Activated CD8-positive, alpha-beta memory T cell treated with anti-CD3 and anti-CD28 coated beads, Interleukin-2, amount 50 U/mL, for 48 hours (primary cell): Measurements from ENCODE around the gene RAP2A.

Experiments
- DNase-seq: peaks from one replicate; pipeline ENCODE4 v3.0.0-alpha.2; 2020

RAP2A gene

DNA sequence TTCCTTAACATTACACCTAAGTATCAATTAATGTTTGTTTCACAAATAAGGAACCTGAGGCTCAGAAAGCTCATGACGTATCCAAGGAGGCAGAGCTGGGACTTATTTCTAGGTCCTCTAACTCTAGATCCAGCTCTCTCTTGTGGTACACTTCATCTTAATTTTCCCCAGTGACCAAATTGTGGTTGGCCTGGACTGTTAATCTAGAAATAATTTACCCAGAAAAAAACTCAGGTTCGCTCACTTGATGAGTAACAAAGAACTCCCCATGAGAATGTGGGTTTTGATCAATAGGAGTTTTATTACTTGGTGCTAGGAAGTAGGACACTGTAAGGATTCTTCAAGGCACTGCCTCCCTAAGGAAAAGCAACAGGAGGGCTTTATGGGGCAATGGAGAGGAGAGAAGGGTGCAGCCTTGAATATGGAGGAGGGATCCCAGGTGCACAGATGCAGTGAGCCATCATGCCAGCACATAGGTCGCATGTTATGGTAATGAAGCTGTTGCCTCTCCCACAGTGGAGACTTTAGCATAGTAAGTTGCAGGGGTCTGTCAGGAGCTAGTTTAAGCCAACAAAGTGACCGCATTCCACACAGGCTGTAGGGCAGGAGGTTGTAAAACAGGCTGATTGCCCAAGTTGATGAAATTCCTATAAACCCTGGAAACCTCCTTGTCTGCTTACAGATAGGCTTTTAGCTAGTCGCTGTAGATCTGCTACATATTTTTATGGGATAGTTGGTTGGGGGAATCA, 14.7 kb downstream of the RAP2A start:
- DNase-seq: no peak

DNA sequence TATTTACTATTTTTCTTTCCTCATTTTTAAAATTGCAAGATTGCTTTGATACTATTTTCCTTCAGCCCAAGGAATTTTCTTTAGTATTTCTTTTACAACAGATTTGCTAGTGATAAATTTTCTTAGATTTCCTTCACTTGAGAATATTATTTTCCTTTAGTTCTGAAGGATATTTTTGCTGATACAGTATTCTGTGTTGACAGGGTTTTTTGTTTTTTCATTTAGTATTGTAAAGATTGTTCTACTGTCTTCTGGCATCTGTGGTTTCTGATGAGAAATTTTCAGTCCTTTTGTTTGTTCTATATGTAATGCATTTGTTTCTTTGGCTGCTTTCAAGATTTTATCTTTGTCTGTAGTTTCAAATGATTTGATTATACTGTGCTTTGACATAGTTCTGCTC, 20.7 kb downstream of the RAP2A start:
- DNase-seq: no peak

DNA sequence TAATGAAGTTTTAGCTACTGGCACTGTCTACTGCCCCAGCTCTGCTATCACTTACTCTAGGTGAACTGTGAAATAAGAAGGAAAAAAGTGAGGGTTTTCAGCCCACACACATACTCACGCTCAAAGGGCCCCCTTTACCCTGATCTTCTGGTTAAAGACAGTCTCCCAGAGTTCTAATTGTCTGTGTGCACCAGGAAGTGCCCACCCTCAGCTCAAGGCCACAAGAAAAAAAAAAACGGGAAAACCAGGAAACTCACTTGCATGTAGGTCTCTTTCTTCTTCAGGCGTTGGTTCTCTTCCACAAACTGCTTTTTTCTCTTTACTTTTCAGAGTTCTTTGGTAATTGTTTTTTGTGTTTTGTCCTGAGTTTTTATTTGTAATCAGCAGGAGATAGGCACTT, 22.1 kb downstream of the RAP2A start:
- DNase-seq: no peak

DNA sequence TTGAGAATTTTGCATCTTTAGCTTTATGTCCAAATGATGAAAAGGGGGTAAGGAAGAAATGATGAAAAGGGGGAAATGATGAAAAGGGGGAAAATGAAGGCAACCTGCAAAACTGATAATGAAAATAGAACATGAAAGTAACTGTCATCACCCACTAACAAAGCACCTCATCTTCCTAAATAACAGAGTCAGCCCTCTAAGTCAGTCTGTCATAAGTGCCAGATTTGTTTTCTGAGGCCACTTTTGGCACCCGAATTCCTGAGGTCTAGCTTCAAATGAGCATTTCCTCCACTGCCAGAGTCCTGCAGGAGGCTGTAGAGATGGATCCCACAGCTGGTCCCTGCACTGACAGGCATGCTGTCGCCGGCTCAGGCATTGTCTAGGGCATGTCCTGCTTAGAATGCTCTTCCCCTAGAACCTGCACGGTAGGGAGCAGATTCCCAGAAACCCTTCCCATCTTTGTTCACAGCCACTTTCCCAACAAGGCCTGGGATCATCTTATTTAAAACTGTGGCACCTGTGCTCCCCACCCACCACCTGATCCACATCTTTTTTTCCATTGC, 25.3 kb downstream of the RAP2A start:
- DNase-seq: no peak

DNA sequence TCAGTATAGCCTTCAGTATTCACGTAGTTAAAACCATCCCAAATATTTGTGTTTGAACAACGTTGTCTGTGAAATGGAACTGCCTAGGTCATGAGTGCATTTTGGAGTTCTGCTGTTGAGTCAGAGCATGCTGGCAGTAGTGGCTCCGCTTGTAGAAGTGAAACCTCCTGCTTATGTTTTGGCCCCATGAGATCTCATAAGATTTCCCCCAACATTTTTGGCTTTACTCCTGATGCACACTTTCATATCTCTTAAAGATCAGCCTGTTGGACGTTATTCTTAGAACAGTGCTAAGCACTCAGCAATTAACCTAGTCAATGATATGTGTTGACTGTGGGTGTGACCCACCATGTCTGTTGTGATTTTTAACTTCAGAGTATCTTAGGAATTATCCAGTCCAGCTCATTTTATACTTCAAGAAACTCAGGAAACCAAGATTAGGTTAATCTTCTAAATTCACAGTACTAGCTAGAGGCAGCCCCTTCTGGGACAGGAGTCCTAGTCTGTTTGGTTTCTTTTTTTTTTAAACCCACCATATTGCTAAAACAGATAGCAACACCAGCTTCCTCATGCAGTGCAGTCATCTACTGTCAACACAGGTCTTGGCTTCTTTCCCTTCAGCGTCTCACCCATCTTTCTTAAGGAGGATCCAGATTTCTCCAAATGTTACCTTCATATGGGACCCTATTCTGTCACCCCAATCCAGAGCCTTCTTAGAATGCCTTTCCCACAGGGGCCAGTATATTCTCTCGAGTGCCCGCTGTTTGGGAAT, 26.2 kb downstream of the RAP2A start:
- no peak for DNase-seq

DNA sequence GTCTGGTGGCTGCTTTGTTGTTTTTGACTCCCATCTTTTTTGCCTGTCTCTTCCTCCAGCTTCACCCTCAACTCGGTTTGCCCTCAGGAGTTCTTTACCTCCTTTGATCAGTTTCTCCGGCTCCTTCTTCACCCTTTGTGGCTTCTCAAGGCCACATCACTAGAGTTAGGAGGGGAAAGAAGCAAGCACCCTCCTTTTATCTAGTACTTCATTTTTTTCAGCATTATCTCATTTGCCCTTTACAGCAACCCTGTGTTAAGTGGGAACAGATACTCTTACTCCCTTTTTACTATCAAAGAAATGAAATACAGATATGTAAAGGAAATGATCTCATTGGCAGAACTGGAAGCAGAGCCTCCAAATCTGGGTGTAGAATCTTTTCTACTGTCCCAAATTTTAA, 26.9 kb downstream of the RAP2A start:
- DNase-seq: no peak

DNA sequence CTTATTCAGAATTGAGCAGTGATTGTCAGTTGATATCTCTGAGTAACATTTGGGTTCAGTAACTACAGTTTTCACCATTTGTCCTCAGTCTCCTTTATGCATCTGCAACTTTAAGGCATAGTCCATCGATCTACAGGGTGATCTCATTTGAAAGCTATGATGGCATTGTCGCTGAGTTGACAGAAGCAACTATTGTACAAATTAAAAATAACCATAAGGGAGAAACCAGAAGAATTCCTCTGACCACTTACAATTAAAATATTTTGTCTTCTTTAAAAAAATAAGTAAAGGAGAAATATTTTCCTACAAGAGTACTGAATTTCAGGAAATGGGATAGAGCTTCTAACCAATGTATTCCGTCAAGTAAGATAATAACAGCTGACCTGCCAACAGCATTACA, 30.6 kb downstream of the RAP2A start:
- DNase-seq: no peak

DNA sequence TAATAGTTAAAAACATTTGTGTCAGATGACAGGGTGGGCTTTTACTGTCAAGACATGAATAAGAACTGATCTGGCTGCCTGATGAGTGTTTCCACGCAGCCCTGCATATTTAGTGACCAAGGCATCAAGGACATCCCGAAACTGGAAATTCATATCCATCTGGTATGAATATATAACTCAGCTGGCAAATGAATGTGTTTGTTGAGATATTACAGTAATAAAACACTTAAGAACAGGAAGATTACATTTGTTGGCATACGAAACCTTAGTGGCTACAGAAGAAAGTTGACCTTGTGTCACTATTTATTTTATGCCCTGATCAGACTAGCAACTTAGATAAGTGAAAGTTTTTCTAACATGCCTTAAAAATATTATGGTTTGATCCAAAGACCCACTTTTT, 32.8 kb downstream of the RAP2A start:
- DNase-seq: no peak

DNA sequence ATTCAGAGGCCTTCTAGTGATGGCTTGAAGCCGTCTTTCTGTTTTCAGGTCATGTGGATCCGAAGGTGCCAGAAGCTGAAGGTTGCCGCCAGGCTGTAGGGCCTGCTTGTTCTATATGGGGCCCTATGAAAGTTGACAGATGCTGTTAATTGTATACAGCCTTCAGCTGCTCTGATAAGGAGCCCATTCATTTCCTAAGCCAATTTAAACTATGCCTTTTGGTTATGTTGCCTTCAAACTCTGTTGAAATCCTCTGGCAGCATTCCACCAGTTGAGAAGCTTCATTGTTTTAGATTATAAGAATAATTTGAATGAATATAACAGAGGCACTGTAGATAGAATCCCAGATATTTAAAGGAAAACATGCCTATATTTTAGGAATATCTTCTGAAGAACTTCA, 34.4 kb downstream of the RAP2A start:
- DNase-seq: no peak

DNA sequence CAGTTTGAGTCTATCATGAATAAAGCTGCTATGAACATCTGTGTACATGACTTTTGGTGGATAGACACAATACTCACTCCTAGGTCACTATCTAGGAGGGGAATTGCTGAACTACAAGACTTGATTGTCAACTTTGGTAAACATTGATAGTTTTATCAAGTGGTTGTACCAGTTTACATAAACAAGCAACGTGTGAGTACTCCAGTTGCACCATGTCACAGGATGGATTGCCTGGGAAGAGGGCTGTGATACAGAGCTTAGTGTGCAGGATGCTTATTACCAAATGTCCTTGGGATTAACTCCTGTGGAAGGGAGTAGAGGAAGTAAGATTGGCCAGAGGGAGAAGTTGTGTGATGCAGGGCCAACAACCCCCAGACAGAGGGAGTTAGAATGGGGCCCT, 37.7 kb downstream of the RAP2A start:
- DNase-seq: no peak

DNA sequence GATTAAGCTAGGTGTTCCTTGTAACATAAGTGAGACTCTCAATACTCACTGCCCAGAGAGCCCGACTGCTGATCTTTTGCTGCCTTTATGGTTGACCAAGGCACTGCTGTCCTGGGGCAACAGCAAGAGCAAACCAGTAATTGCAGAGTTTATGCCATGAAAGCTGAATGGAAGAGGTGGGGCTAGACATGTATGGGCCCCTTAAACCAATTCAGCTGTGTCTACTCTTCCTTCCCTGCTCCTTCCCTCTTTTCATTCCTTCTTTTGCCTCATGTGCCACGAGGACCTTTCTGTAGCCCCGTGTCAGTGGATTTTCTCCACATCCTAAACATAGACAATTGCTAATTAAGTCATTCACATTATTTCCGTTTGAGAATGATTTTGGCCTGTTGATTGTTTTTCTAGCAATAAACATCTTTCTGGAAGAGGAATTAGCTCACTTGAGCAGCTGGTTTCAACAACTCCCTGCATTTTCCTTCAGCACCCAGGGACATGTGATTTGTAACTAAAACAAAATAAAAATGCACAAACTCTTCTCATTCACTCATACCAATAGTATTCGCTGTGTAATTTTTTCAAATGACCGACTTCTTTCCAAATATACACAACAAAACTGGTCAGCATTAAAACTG, 40.5 kb downstream of the RAP2A start:
- DNase-seq: no peak

DNA sequence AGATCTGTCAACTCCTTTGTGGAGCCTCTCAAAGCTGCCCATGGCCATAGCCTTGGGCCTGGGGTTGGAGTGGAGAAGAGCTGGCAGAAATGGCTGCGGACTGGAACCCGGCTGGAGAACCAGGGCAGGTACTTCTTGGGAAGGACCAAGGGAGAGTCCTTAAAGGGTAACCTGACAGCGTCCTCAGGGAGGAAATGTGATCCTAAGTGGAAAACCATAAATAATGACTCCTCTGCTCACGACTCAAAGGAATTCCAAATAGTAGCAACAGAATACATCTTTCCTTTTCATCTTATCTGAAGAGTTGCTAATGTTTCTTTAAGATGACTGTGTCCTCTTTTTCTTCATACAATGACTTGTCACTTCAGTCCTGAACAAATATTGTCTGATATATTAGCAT, 41.0 kb downstream of the RAP2A start:
- no peak for DNase-seq

DNA sequence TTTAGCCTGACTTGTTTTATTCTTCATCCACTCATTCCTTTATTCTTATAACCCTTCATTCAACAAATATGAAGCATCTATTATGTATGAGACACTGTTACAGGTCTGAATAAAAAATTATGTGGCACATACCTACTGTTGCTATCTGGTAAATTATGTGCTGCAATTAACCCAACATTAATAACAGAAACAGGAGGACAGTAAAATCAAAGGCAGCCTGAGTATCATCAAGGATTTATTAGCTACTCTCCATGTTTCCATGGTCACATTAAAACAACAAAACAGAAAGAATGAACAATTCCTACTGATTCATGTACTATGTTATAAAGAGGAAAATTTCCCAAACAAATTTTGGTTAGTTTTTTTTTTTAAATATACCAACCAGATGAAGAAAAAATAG, 43.9 kb downstream of the RAP2A start:
- no peak for DNase-seq

DNA sequence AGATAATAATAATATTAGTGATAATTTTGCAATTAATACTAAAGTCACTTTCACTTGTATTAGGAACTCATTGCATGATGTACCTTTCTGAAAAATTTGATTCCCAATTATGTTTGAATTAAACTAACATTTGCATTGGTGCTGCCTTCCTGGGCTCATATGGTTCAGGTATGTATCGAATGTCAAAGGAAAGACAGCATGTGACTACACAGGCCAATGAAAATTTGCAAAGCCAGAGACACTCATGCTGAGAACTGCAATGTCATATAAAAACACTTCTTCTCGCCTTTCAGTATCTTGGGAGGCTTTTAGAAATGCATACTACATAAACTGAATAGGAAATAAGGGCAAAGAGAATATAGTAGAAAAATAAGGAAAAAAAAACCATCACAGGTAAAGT, 44.3 kb downstream of the RAP2A start:
- no peak for DNase-seq

DNA sequence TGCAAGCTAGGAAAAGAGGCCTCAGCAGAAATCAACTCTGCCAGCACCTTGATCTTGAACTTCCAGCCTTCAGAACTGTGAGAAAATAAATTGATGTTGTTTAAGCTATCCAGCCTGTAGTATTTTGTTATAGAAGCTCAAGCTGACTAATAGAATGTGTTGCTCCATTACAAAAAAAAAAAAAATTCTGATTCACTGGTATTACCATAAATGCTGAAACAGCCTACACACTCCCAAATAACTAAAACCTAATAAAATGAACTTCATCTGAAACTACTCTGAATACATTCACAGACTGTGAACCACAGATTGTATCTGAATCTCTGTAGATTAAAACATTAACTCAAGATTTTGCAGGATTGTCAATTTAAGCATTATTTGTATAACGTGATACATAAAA, 49.5 kb downstream of the RAP2A start:
- DNase-seq: no peak

DNA sequence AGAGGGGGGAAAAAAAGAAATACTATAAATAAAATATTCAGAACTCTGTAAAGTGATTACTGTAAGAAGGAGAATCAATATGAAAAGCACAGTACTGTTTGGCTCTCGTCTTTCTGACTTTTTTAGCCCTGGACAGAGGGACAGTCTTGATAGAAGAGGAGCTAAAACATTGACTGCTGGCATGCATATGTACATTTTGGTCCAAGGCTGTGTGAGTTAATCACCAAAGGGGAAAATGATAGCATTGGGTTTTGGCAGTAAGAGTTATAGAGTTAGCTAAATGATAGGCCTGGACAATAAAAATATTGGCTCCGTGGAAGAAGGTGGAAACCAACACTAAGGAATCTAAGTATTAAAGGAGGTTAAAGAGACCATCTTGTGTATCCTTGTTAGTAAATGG, 50.3 kb downstream of the RAP2A start:
- no peak for DNase-seq

DNA sequence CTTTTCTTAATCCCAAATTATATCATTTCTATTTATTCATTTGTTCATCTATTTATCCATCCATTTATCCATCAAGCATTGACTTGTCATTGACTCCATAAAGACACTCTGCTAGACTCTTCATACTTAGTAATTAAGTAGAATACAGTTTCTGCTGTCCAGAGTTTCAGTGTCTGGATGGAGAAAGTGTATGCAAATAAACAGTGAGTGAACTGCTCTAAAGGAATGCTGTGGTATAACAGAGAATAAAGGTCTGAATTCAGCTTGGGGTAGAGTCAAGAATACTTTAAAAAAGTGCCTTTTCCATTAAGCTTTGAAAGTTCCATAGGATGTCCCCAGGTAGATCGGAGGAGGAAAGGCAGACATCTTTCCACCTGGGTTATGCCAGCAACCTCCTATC, 51.4 kb downstream of the RAP2A start:
- no peak for DNase-seq

DNA sequence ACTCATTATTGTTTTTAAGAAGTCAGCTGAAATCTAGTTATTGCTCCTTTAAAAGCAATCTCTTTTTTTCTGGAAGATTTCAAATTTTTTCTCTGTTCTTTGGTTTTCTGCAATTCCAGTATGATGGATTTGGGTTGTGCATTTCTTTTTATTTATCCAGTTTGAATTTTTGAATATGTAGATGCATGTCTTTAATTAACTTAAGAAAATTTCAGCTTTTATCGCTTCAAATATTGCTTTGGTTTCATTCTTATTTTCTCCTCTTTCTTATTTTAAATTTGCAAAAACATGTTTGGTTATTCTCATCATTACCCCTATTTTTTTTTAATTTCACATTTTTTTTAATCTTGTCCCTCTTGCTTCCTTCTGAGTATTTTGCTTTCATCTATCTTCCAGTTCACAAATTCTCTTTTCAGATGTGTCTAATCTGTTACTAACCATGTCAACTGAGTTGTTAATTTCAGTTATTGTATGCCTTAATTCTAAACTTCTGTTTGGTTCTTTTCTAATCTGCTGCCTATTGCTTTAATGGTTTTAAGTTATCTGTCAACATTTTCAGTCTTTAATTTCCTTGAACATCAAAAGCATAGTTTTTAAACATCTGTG, 56.8 kb downstream of the RAP2A start:
- DNase-seq: no peak

DNA sequence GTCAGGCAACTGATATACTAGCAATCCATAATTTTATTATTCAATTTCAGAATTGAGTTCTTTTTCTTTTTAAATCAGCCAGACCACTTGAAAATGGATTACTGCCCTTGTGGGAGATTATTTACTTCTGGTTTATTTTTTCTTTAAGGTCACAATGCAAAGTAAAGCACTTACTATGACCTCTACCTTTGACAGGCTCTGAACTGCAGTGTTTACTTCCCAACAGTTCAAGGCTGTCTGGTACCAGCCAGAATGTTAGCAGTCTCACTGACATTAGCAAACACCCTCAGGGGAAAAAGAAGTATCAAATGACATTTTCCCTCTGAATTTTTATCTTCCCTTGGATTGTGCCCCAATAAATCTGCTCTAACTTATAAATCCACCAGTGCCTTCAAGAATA, 57.5 kb downstream of the RAP2A start:
- DNase-seq: no peak

DNA sequence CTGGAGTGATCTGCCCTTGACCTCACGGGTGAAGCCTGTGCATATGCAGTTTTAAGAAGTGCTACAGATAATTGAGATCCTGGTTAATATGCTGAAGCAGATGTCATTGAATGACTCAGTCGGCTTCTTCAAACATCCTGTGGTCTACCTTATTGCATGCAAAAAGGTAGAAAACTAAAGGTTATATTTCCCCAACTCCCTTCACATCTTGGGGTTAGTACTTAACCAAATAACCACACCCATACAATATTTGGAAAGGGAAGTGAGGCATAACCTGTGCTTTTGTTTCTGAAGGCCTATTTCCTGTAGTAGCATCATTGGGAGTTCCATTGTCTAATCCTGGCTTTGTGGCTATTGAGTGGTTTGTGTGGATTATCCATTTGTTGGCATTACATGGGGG, 58.3 kb downstream of the RAP2A start:
- no peak for DNase-seq

DNA sequence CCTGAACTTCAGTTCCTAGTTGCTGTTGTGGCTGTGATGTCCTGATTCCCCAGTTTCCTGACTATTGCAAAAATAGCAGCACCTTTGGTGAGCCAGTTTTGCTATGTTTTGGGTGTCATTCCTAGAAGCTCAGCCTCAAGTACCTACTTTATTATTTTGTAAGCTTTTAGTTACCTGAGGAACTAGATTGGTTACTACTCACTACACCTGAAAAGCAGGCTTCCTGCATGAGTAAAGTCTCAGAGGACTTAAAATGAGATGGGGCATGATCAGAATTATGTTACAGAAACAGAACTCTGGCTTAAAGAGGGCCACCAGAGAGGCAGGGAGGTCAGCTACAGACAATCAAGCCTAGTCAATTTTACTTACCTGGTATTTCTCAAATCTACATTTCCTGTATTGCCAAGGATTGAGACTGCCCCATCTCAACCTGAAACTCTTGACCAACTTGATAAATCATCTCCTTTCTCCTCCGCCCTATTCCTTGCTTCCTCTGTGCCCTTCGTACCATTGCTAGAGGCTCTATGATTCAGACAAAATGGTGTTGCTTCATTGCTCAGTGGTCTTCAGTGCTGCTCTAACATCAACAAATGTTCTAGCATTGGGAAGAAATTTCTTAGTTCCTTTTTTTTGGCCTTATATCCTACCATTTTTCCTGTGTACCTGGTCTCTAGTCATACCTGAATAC, 58.9 kb downstream of the RAP2A start:
- no peak for DNase-seq

DNA sequence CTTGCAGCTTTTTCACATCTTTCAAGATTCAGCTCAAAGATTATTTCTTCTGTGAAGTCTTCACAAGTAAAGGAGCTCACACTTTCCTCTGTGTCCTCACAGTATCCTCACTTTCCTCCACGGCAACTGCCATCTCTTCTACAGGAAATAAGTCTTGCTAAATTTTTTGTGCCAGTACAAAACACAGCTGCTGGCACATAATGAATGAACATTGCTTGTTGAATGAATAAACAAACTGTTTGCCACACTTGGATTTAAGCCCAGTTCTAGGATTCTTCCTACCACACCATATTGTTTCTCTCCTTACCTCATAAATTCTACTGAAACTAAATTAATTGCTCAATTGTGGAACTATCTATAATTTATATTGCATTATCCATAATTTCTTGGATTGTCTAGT, 59.5 kb downstream of the RAP2A start:
- no peak for DNase-seq

DNA sequence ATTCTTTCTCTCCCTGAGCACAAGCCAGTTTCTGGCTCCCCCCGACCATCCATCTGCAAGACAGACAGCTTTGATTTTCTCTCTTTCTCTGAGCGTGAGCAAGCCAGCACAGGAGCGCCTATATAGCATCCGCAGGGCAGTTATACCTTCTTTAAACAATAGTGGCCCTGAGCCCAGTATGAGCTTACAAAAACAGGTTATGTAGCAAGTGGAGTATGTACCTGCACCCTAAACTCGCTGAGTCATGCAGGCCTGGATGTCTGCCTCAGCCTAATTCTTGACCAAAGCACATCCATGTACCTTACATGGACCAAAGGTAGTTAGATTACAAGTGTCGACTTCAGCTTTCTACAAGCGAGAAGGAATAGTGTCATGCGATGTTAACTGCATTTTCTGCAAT, 61.7 kb downstream of the RAP2A start:
- DNase-seq: no peak
